ENCODE data around the gene ZNF454.
A peak's percentile ranks its signal among the peaks of the same experiment; 100 is the strongest.

The ZNF454 gene

DNA sequence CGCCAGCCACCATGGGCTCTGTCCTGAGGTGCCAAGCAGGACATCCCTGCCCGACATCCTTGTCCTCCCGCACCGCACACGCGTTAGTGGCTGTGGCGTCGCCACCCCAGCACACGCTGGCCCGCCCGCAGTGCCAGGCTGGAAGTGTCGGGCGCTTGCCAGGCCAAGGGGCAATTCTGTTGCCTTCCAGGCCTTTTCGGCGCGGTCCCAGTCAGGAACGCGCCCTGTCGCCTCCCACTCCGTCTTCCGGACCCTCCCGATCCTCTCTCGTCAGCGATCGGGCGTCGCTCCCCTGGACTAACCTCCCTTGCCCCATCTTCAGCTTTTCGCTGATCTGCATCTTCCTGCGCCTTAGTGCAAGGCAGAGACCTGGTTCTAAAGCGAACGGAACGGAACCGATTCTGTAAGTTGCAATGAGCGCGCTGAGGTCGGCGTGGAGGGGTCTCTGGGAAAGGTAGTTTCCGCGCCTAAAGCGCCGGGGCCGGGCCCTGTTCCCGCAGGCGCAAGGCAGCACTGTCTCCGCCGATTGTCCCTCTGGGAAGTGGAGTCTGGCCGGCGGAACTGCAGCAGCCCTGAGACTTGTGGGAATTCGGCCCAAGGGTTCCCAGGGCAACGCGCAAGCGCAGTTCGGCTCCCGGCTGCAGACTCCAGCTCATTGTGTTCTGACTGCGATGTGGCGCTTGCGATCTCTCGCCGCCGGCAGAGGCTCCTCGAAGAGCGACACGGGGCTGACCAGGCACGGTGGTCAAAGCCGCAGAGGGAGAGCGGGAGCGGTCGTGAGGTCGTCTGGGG lies at the start of gene ZNF454:
ZNF454 (plus strand) TSS at position 630 of the 792 bp plus-strand sequence. CDS start 1,594 bp downstream, outside the sequence.
- DNase-seq = no peak

DNA sequence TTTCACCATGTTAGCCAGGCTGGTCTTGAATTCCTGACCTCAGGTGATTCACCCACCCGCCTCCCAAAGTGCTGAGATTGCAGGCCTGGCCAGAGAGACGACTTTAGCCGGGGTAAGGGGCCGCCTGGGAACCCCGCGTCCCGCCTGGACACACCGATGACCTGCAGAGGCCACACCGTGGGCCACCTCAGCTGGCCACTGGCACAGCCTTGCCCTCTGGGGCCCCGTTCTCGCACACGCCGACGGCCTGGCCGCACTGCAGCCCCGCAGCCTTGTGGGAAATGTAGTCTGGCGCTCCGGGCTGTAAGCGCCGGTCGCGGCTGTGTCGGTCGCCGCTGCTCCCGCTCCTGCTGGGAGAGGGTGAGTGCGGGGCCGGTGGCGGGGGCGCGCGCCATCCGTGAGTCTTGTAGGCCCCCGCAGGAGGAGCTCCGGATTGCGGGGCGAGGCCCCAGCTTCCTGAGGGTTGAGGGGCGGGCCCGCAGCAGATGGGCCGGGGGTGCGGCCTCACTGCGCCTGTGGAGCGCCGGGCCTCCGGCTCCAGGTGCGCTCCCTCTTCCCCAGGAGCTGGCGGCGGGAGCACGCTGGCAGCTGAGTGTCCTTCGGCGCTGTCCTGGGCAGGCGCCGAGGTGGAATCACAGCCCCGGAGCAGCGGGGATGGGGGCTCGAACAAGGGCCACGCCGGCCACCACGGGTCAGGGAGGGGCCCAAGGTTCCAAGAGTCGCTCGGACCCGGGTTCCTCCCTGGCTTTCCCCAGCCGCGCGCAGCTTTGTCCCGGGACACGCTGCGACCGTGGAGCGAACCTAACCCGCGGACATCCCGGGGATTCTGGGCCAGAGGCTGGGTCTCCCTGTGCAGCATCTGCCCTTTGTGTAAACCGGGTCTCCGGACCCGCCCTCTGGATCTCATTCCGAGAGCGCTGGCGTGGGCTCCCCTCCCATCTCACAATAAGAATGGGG lies 45.1 kb upstream of the ZNF454 start, which contains the start of gene ZFP2:
ZFP2 (plus strand) TSS at position 299 of the 957 bp plus-strand sequence. CDS start 35,401 bp downstream, outside the sequence.
- DNase-seq = peak; percentile 37

GRCh38 chr5:178899289-178899688 lies 41.7 kb upstream of the ZNF454 start:
- DNase-seq = no peak

GRCh38 chr5:178902849-178903248 lies 38.1 kb upstream of the ZNF454 start:
- DNase-seq = no peak

- DNase-seq = no peak
Measured at GRCh38 chr5:178931846-178932760, 8.9 kb upstream of the ZNF454 start.

DNA sequence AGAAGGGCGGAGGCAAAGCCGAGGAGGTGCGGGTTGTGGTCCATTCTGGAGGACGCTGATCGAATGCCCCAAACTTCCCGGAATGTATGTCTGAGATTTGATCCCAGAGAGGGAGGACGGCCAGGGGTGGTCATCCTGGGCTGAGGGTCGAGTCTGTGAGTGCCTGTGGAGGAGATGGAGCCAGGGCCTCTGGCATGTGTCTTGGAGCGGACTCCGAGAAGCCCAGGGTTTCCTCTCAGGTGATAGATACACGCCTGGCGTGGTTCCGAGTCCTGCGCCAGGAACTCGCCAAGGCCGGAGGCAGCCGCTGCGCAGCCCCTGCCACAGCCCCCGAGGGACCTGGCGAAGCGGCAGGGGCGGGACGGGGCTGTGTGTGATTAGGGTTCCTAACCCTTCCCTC lies 363 bp downstream of the ZNF454 start:
- no peak for DNase-seq

- no peak for DNase-seq
Measured at GRCh38 chr5:178965465-178966055, 24.6 kb downstream of the ZNF454 start.

DNA sequence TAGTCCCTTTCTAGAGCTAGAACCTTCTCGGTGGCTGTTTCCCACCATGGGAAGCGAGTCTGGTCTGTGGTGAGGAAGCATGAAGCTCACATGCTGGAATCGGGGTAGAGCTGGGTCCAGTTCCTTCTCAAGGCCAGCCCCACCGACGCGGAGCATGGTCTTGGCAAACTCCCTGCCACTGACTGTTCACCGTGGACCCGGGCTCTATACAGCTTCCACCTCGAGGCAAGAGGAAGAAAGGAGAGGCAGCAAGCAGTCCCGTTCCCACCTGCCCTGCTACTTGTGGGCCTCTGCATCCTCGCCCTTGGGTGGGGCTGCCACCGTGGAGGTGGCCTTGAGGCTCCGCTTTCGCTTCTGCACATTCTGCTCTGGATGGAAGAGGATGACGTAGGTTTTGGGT lies 40.4 kb downstream of the ZNF454 start:
- DNase-seq = no peak

DNA sequence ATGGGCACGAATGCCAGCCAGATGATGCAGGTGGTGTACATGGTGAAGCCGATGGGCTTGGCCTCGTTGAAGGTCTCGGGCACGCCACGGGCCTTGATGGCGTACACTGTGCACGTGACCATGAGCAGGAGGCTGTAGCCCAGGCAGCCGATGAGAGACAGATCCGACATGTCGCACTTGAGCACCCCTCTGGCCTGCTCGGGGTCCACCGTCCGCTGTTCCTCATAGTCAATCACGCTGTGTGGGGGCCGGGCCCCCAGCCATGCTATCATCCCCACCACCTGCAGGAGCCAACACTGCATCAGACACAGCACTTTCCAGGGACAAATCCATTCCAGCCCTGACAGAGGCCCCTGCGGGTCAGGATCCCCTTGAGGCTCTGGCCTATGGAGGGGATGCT lies 41.9 kb downstream of the ZNF454 start:
- DNase-seq = no peak

DNA sequence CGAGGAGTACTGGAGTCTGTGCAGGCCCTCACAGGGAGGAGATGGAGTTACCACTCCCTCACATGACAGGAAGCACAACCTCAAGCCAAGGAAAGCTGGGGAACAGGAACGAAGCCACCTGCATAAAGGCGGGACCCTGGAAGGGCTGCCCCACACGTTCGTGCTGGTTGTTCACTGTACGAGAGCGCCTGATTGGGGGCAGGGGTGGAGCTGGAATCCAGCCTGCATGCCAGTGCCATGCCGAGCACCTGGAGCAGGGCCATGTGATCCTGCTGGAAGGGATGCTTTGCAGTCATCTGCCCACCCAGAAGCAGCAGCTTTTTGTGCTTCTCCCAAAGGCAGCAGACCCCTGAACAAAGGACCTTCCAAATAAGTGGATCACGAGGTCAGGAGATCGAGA lies 42.7 kb downstream of the ZNF454 start:
- DNase-seq = no peak

DNA sequence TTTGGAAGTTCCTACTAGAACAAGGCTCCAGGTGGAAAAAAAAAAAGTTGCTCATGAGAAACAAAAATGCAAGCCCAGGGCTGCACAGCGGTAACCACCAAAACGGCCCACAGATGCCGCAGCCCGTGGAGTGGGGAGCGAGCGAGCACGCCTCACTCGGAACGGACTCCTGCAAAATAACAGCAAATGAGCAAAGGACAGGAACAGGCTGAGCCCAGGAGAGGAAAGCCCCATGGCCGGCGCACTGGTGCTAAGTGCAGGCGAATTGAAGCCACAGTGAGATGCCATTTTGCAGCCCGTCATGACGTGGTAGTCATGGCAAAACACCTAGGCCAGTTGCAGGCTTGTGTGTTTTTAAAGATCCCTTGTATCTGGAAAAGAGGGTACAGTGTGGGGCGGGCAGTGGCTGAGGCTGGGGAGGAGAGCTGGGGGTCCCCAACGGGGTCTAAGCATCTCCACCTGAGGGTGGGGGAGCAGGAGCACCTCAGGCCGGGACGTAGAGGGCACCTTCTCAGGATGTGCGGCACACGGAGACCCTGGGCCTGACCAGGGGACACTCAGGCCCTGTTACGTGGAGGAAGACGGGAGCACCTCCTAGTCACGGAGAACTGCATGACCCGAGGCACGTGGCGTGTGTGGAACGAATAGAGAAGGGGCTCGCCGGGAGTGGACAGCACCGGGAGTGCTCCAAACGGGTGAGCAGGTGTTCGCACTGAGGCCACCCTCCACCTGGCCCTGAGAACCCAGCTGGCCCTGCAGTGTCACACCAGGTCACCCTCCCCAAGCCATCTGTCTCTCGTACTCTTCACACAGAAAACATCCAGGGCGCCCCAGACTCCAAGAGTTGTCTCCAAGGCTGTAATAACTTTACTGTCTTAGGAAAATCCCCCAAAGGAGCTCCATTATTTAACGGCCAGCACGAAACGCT lies 43.4 kb downstream of the ZNF454 start:
- DNase-seq = no peak

DNA sequence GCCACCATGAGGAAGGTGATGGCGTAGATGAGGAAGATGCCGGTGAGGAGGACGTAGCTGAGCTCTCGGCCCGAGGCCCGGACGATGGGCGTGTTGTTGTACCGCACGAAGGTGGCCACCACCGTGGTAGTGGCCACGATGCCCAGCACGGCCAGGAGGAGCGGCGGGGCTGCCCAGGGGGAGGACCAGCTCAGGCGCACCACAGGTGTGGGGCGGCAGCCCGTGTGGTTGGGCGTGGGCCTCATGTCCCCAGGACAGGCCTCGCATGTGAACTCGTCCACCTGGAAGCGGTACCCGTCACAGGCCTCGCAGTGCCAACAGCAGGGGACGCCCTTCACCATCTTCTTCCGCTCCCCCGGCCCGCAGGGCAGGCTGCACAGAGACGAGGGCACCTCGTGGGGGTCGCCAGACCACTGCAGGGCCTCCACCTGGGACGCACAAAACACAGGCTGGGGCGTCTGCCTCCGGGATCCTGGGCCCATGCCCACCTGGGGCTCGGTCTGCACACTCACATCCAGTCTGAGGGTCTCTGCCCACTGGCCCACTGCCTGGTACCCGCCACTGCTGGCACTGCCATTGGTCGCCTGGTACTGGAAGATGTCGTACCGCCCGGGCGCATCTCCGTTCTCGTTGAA lies 45.4 kb downstream of the ZNF454 start:
- no peak for DNase-seq

- DNase-seq = no peak
Measured at GRCh38 chr5:178988436-178989220, 47.6 kb downstream of the ZNF454 start.

GRCh38 chr5:178989311-178989710 lies 48.3 kb downstream of the ZNF454 start:
- DNase-seq = no peak

- DNase-seq = no peak
Measured at GRCh38 chr5:178990491-178990890, 49.5 kb downstream of the ZNF454 start.

DNA sequence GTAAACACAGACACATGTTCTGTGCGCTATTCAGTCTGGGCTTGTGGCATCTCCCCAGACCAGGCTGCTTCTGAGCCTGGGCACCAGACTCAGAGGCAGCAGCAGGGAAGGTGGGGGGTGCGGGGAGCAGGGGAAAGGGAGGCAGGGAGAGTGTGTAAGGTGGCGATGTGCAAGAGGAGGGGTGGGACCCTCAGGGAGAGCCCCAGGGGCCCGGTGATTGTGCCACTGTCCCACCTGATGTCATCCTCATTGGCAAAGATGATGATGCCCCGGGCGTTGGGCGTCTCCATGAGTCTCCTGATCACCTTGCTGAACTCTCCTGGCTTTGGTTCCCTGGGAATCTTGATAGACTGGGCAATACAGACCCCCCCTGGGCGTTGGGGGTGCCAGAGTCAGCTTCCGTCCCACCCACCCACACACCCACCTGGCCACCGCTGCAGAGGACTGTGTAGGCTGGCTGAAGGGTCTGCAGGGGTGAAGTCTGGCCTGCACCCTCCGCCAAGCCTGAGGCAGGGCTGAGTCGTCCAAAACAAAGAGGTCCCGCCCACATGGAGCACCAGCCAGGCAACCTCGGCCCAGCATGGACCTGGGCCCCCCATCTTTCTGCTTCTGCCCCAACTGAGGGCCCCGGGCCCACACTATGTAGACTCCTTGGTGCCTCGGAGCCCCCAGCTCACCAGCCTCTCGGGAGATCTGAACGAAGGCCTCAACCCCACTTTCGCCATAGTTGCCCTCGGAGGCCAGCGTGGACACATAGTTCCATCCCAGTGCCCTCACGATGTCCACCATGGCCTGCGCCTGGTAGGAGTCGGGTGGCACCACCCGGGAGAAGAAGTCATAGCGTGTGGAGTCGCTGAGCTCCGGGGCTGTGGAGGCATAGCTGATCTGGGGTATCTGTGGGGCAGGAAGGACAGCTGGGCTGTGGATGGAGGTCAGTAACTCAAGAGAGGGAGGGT lies 50.5 kb downstream of the ZNF454 start:
- DNase-seq = no peak

DNA sequence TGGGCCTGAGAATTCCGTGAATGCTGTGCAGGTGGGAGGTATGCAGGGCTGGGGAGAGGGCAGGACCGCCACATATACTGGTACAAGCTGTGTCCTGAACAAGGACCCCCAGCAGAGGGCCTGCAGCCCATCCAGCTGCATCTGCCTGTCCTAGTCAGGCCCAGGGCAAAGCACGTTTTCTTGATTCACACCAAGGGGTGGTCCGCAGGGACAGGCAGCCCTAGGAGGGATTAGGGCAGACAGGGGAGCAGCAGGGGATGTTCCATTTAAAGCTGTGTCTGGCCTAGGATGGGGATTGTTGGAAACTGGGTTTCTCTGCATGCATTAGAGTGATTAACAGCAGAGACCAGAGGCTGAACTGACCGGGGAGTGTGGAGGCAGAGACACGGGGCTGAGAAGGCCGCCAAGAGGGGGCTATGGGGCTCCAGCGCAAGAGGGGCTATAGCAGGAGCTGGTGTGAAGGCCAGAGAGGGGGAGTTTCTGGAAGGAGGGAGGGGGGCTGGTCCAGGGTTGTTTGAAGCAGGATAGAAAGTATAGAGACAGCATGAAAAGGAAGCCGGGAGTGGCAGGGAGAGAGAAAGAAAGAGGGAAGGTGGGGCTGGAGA lies 51.4 kb downstream of the ZNF454 start:
- DNase-seq = no peak

DNA sequence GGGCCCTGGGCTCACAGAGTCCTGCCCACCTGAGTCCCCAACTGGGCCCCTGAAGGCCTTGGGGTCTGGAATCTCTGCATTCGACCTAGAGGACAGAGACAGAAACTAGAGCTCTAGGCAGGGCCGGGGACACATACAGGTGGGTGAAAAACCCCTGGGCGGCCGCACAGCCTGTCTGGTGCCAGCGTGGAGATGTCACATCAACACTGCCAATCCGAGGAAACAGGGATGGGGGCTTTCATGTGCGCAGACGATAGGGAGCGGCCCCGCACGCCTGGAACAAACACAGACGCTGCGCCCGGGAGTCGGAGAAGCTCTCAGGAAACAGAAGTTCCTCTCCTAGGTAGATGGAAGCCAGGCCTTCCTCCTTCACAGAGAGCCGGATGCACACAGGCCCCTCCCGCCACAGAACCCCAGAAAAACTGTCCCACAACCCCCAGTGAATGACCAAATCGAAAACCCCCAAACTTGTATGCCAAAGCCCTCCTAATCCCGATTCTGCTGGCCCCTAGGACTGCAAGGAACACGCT lies 52.3 kb downstream of the ZNF454 start:
- no peak for DNase-seq

Data from stimulated activated CD4-positive, alpha-beta T cell treated with anti-CD3 and anti-CD28 coated beads, Interleukin-4, amount 100 ng/mL, for 1 hour (primary cell).